ENCODE results near the gene SVOPL. TPM values are rescaled to one million over a fixed set of nuclear protein-coding genes. Genes with fewer than 3 reads are reported as not detected.

SVOPL gene
- total and polyA plus RNA-seq, 2 donors (not counting 3 experiments of a cell fraction or from before 2014, with no cell fraction given): not detected

DNA sequence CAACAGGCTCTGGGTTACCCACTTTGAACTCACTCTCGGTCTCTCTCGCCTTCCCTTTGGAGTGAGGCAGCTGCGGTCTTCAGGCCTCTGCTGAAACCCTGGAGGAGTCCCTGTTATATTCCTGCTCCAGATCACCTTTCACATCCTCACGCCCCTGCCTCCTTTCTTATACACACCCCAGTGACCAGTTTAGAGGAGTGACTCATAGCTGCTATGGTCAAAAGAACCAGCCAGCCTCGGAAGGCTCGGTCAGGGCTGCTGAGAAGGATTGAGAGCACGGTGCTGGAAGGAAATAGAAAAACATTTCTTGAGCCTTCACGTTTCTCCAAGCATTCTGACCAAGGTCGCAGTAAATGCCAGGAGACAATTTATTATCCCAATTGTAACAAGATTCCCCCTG lies 28.3 kb upstream of the SVOPL start:
- Histone ChIP-seq H3K4me1 (ENCODE audit: control insufficient read depth, extremely low read depth, insufficient read depth, low read length) (no peaks in the 10 kb centered on the region), H2AFZ (ENCODE audit: low read depth, low read length) (no peak overlapping the region), H3K9ac (replicated peaks; ENCODE audit: extremely low read depth, insufficient read depth, low read length) (no peak overlapping the region), H3K4me3 (replicated peaks in 1 of 3; ENCODE audit: insufficient read depth in 1 of 3, low read depth in 1 of 3, low read length in 3 of 3) (no peak overlapping the region), H3K9me3 (replicated peaks; ENCODE audit: control insufficient read depth, insufficient read depth, low read length) (no peaks in the 10 kb centered on the region), H4K20me1 (replicated peaks; ENCODE audit: control insufficient read depth, extremely low read depth, insufficient read depth, low read length) (no peaks in the 10 kb centered on the region), H3K9me1 (replicated peaks; ENCODE audit: control insufficient read depth, extremely low read depth, insufficient read depth, low read length) (no peaks in the 10 kb centered on the region), H3K27ac (ENCODE audit: insufficient read depth, low read depth, low read length) (no peak overlapping the region), H3K4me2 (ENCODE audit: insufficient read depth, low read length) (no peak overlapping the region), H3K79me2 (ENCODE audit: control insufficient read depth, insufficient read depth, low read length) (no peaks in the 10 kb centered on the region), H3K36me3 (ENCODE audit: control insufficient read depth in 2 of 2, extremely low read depth in 1 of 2, insufficient read depth in 2 of 2, low read length in 2 of 2) (no peaks in the 10 kb centered on the region), H3K27me3 (ENCODE audit: control insufficient read depth in 2 of 2, insufficient read depth in 2 of 2, low read length in 2 of 2) (no peaks in the 10 kb centered on the region)
- TF ChIP-seq MAX (IDR thresholded peaks at IDR 0.05; ENCODE audit: insufficient read depth, insufficient read length) (no peak), EZH2 (IDR thresholded peaks at IDR 0.05; ENCODE audit: borderline replicate concordance, low read depth, low read length, severe bottlenecking) (no peak), POLR2AphosphoS5 (IDR thresholded peaks at IDR 0.05; ENCODE audit: insufficient read depth, low read depth, low read length) (no peak), JUN (IDR thresholded peaks at IDR 0.05; ENCODE audit: borderline replicate concordance, insufficient read depth, insufficient read length, low read depth) (no peak), MYC (IDR thresholded peaks at IDR 0.05; ENCODE audit: low read depth, low read length) (no peak), POLR2A (IDR thresholded peaks at IDR 0.05; ENCODE audit: low read depth, low read length) (no peak), CTCF (IDR thresholded peaks at IDR 0.05; ENCODE audit: extremely low read depth in 1 of 2, insufficient read depth in 1 of 2, low read depth in 1 of 2, low read length in 2 of 2) (no peak), GATA2 (IDR thresholded peaks at IDR 0.05; ENCODE audit: insufficient read depth, insufficient read length, low read depth, low read length) (no peak), FOS (IDR thresholded peaks at IDR 0.05; ENCODE audit: borderline replicate concordance, insufficient read depth, low read length) (no peak)
- no TSS peak for BruUV-seq (replicated peaks)
- dilution Hi-C loops (cut with MboI; ENCODE audit: extremely low pct_ligation_motif_present, low sequenced_read_pairs) (no loop called here), intact Hi-C loops (cut with micrococcal nuclease) (no loop called here)
- ChIA-PET POLR2A (no interaction called here), CTCF (no interaction called here)
- no peak for FAIRE-seq
- DNase-seq (ENCODE audit: low read depth, low spot score): no peak
